SH-SY5Y (cell line): ENCODE results near the gene RINT1.

Source experiments
- GATA2 ChIP-seq: IDR thresholded peaks from 2 replicates; pipeline ENCODE4 v1.6.1; 2011; ENCODE audit warnings: mild to moderate bottlenecking, low read depth, low read length
- GATA3 ChIP-seq: IDR thresholded peaks from 2 replicates; pipeline ENCODE4 v1.6.1; 2011; ENCODE audit warnings: low read depth, mild to moderate bottlenecking, low read length, moderate library complexity

Gene RINT1

GRCh38 chr7:105581066-105581811 lies 49.2 kb downstream of the RINT1 start, which contains the start of gene EFCAB10:
TSS of gene EFCAB10 (minus strand) at chr7:105581493. CDS start at chr7:105581463, 30 bp downstream.
- TF ChIP-seq GATA2, result no peak
- no peak for TF ChIP-seq GATA3

GRCh38 chr7:105583061-105583460 lies 51.1 kb downstream of the RINT1 start:
- TF ChIP-seq GATA2 (no peak), GATA3 (no peak)

GRCh38 chr7:105584165-105584564 lies 52.2 kb downstream of the RINT1 start:
- TF ChIP-seq GATA3, result no peak
- TF ChIP-seq GATA2, result no peak

GRCh38 chr7:105585850-105586500 lies 54.0 kb downstream of the RINT1 start:
- TF ChIP-seq GATA2, result no peak
- no peak for TF ChIP-seq GATA3

- TF ChIP-seq GATA3 (no peak), GATA2 (no peak)
These were observed 56.1 kb downstream of the RINT1 start for GRCh38 chr7:105587909-105588635.

- TF ChIP-seq GATA2 (no peak), GATA3 (no peak)
These were observed 57.5 kb downstream of the RINT1 start for GRCh38 chr7:105589356-105590077.

GRCh38 chr7:105590793-105591192 lies 58.8 kb downstream of the RINT1 start:
- no peak for TF ChIP-seq GATA2
- no peak for TF ChIP-seq GATA3

GRCh38 chr7:105591522-105591921 lies 59.5 kb downstream of the RINT1 start:
- TF ChIP-seq GATA3, result no peak
- no peak for TF ChIP-seq GATA2

- TF ChIP-seq GATA3 (no peak), GATA2 (no peak)
These were observed 62.0 kb downstream of the RINT1 start for GRCh38 chr7:105594034-105594433.

- TF ChIP-seq GATA2 (no peak), GATA3 (no peak)
These were observed 64.9 kb downstream of the RINT1 start for GRCh38 chr7:105596866-105597265.

GRCh38 chr7:105599551-105599950 lies 67.5 kb downstream of the RINT1 start:
- TF ChIP-seq GATA2 (no peak), GATA3 (no peak)

- no peak for TF ChIP-seq GATA3
- TF ChIP-seq GATA2, result no peak
These were observed 68.9 kb downstream of the RINT1 start for GRCh38 chr7:105600720-105601550.

- TF ChIP-seq GATA3 (no peak), GATA2 (no peak)
These were observed 70.6 kb downstream of the RINT1 start for GRCh38 chr7:105602325-105603305.
